ENCODE data around the gene ZNF672.

The ZNF672 gene

DNA sequence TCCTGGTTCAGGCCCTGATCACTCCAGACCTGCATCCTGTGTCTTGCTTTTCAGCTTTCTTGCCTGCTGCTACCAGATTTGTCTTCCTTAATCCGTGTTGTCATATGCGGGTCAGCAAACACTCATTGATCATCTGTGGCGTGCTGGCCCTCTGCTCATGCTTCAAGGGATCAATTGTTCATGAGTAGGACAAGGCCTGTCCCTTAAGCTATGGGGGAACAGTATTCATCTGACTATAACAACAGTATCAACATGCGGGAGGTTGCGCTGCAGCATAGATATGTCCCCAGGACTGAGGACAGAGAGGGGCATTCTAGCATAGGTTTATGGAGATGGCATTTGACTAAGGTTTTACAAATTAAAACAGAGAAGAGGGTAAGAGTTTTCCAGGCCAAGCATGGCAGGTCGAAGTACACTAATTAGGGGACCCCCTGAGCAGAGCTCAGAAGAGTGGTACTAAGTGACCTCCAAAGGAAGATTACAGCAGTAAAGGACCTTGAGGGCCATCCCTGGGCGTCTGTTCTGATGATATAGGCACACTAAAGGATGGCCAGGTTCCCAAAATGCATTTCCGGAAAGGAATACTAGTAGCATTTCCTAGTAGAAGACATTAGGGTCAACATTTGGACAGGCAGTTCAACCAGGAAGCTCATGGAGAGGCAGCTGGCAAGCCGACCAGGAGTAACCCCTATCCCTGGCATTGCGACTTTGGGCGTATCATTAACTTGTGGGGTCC is 811 bp upstream of the ZNF672 start:
- DNase-seq (ENCODE audit: low read depth) = no peak

DNA sequence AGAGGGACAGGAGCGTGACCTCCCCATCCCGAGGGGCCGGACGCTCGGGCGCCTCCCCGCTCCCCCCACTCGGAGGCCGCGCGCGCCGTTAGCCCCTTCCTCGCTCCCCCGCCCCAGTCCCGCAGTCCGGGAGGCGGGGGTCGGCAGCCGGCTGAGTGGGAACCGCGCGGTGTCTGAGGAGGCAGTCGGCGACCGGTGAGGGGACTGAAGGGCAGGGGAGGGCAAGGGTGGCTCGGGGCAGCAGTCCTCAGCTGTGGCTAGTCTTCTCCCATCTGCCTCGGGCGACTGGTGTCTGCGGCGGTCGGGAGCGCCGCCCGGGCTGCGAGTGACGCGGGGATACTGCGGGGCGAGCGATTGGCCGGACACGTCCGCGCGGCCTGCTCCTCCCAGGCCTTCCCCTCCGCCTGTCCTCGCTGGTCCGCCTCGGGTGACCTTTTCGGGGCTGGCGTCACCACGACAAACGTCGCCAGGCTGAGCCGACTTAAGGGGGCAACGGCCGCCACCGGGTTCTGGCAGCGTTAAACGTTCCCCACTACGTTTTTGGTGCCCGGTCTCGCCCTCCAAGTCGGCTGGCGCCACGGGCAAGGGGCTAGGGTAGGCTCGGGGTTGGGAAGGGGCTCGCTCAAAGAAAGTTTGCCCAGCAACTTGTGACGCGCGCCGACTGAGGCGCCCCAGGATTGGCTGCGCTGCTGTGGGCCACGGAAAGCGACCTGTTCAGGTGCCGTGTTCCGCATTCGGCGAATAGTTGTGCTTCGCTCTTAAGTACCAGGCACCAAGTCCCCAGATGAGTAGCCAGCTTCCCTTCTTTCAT is 538 bp downstream of the ZNF672 start:
- DNase-seq (ENCODE audit: low read depth) = peak; percentile 65

DNA sequence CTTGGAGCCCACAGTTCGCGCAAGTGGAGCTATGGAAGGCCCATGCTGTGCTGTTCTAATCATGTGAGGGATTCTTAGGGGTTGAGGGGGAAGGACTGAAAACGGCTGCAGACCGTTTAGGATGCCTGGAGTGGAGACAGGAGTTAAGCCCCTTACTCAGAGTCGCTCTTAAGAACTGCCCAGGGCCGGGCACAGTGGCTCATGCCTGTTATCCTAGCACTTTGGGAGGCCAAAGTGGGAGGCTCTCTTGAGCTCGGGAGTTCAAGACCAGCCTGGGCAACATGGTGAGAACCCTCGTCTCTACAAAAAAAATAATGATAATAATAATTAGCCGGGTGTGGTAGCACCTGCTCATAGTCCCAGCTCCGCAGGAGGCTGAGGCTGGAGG is 1.1 kb downstream of the ZNF672 start:
- no peak for DNase-seq (ENCODE audit: low read depth)

DNA sequence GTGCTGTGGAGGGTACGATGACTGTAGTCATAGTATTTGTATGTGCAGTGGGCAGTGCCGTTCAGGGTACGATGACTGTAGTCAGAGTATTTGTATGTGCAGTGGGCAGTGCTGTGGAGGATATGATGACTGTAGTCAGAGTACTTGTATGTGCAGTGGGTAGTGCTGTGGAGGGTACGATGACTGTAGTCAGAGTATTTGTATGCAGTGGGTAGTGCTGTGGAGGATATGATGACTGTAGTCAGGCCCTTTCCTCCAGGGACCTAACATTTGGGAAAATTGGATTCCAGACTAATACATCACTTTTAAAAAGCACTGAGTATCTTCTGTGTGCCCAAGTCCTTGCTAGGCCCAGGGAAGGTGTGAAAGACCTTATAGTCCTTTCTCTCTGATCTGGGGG is 2.9 kb downstream of the ZNF672 start:
- DNase-seq (ENCODE audit: low read depth) = no peak

DNA sequence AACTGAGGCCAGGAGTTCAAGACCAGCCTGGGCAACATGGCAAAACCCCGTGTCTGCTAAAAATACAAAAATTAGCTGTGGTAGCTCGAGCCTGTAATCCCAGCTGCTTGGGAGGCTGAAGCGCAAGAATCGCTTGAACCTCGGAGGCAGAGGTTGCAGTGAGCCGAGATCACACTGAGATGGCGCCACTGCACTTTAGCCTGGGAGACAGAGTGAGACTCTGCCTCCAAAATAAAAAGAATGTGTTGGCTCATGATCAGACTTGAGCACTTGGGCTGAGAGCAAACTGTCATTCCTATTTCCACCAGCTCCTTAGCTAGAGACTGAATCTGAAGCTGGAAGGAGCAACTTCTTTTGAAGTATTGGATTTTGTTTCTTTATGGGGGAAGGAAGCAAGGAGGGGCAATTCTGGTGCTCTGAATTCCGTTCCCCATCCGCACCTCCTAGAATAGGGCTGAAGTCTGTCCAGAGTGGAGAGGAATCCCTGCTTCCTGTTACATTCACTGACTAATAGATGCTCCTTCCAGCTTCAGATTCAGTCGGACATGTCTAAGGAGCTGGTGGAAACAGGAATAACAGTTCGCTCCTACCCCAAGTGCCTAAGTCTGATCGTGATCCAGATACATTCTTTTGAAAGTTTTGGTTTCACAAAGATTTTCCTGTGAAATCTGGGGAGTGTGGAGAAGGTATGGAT is 3.8 kb downstream of the ZNF672 start:
- DNase-seq (ENCODE audit: low read depth) = no peak

DNA sequence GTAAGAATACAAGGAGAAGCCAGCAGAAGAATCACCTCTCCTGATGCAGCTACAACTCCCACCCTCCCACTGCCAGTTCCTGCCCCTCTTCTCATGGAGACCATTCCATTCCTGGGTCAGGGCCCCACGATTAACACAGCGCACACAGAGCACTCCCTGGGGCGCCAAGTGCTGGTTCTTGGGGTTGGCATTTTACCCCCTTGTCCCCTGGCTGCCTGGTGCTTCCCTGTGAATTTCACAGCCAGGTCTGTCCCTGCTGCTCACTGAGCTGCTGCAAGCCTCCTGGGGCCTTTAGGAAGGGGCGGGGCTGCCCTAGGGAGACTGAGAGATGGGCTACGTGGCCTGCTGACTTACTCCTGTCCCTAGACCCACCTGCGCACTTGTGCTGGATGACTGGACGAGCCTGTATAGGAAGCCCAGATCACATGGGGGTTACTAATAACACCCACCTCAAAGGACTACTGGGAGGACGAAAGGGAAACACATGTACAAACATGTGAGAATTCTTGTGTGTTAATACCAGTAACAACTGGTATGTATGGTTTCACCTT is 4.8 kb downstream of the ZNF672 start:
- DNase-seq (ENCODE audit: low read depth) = no peak

DNA sequence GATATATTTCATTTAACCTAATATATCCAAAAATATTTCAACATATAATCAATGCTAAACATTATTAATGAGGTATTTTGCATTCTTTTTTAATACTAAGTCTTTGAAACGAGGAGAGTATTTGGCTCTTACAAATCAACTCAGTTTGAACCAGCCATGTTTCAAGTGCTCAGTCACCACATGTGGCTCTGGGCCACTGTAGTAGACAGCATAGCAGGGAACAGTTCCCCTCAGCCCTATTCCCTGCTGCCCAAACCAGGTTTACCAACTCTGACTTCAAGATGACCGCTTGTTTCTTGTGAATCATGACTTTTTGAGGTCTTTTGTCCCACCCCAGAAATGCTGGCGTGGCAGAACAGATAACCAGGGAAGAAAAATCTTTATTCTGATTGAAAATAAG is 5.7 kb downstream of the ZNF672 start:
- no peak for DNase-seq (ENCODE audit: low read depth)

DNA sequence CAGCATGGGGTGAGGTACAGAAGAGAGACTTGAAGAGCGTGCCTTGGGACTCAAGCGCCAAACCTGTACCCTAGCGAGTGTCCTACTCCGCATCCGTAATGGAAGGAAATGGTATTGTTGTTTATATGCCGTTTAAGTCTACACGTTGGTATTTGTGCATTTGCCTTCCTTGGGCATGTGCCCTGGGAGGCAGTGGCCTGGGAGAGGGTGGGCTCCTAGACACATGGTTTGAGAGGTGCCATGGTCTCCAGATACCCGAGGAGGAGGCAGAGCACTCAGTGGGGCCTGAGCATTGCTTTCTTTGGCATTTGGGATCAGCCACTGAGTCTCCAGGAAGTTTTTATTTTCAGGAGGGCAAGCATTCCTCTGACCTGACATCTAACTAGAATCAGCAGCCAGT is 6.5 kb downstream of the ZNF672 start:
- DNase-seq (ENCODE audit: low read depth) = no peak

DNA sequence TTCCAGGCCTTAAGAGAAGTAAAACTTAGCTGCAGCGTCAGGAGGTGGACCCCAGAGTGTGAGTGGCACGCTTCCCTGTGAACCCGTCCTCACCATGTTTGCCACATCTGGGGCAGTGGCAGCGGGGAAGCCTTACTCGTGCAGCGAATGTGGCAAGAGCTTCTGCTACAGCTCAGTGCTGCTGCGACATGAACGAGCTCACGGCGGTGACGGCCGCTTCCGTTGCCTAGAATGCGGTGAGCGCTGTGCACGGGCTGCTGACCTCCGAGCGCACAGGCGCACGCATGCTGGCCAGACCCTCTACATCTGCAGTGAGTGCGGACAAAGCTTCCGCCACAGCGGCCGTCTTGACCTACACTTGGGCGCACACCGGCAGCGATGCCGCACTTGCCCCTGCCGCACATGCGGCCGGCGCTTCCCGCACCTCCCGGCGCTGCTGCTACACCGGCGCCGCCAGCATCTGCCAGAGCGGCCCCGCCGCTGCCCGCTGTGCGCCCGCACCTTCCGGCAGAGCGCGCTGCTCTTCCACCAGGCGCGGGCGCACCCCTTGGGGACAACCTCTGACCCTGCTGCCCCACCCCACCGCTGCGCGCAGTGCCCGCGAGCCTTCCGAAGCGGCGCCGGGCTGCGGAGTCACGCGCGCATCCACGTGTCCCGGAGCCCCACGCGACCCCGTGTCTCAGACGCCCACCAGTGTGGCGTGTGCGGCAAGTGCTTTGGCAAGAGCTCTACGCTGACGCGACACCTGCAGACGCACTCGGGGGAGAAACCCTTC is 9.3 kb downstream of the ZNF672 start:
- DNase-seq (ENCODE audit: low read depth) = no peak

DNA sequence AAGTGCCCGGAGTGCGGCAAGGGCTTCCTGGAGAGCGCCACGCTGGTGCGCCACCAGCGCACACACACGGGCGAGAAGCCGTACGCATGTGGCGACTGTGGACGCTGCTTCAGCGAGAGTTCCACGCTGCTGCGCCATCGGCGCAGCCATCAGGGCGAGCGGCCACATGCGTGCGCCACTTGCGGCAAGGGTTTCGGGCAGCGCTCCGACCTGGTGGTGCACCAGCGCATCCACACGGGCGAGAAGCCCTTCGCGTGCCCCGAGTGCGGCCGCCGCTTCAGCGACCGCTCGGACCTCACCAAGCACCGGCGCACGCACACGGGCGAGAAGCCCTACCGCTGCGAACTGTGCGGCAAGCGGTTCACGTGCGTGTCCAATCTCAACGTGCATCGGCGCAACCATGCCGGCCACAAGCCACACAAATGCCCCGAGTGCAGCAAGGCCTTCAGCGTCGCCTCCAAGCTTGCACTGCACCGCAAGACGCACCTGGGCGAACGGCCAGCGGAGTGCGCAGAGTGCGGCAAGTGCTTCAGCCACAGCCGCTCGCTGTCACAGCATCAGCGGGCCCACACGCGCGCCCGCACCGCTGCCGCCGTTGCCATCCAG is 10.0 kb downstream of the ZNF672 start:
- no peak for DNase-seq (ENCODE audit: low read depth)

DNA sequence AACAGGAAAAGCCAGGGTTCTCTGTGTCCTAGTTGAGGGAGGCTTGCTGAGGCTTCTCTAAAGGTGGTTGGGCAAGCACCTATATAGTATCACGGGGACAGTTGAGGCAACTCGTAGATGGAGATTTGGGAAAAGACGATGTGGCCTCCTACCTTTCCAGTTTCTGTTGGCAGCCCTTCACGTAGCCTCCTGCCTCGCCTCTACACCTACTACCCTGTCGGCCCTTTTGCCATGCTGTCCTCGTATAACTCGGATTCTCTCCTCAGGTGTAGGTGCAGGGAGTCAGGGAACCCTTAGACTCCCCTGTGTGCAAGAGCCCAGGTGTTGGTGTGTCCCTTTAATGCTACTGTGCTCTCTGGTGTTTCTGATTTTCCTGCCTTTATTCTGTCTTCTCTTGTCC is 10.6 kb downstream of the ZNF672 start:
- no peak for DNase-seq (ENCODE audit: low read depth)

DNA sequence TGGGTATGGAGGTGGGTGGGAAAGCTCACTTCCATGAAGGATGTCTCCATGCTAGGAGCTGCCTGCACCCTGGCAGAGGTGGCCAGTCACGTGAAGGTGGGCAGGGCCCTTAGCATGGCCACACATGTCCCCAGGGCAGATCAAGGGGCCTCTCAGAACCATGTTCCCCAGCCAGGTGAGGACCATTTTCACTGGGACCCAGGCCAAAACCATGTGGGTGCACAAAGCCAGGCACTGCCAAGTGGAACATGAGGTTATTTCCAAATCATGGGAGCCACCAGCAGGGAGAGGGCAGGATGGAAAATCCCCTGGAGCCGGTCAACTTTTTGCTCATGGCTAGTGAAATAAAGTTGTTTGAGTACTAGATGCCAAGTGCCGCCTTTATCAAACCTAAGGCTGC is 11.1 kb downstream of the ZNF672 start:
- no peak for DNase-seq (ENCODE audit: low read depth)

DNA sequence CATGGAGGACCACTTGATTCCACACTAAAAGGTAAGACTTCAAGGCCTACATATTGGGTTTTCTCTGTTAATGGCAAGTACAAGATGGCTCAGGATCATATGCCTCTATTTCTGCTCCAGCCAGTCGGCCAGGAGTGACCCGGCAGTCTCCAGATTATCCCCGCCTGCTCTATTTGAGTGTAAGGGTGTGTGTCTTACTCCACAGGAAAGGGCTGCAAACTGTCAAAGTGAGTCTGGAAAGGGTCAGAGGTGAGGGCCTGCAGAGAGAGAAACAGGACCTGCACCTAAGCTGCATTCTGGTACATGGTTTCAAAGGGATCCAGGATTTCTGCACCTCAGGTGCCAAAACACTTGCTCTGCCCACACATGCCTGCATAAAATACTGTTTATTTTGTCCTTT is 11.6 kb downstream of the ZNF672 start:
- no peak for DNase-seq (ENCODE audit: low read depth)

DNA sequence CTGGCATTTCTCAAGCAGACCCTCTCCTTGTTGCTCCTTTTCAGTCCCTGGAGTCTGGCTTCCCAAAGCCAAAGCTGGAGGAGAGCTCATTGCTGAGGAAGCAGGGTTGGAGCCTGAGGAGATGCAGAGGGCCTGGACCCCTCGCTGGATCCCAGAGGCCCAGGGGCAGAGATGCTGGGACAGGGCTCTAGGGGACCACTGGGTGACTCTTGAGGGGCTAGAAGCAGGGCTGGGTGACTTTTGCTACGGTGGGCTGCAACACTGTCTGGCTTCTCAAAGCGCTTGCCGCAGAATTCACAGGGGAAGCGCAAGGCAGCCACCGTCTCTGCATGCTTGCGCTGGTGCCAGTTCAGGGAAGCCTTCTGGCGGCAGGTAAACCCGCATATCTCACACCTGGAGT is 12.1 kb downstream of the ZNF672 start:
- DNase-seq (ENCODE audit: low read depth) = no peak

DNA sequence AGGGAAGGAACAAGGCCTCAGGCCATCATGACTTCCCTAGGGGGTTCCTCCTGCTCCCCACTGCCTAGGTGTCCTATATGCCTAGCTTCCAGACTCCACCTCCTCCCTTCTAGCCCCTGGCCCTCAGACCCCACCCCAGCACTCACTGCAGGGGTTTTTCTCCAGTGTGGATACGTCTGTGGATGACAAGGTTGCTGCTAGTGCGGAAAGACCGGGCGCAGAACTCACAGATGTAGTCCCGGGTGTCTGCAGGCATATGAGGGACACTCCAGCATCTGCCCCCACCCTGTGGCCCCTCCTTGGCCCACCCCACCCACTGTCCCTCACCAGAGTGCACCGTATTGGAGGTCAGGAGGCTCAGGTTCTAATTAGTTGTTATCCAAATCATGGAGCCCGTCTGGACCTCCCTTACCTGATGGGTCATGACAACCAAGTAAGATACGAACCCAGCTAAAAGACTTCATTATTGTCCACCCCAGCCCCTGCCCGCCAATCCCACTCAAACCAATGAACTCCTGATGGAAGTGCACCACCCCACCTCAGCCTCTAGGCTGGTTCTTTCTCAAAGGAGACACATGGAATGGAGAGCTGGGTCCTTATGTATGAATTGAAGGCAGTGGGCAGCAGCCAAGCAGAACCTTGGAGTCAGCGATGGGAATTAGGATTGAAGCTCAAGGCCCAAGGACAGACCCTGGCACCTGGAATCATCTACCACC is 12.7 kb downstream of the ZNF672 start:
- DNase-seq (ENCODE audit: low read depth) = no peak

DNA sequence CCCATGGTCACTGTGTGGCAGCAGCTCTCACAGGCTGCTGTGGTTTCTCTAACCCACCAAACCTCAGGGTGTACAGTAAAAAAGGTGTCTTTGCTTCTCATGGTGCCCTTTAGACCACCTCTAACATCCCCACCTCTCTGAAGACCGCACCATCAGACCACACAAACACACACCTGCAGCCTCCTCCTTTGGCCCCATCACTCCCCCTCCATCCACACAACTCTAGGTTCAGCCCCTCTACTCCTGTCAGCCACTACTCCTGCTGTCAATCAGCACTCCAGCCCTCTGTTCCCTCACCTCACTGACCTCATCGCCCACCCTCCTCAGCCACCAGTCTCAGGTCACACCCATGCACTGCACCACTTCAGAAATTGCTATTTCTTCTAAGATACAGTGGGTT is 13.4 kb downstream of the ZNF672 start:
- DNase-seq (ENCODE audit: low read depth) = no peak

DNA sequence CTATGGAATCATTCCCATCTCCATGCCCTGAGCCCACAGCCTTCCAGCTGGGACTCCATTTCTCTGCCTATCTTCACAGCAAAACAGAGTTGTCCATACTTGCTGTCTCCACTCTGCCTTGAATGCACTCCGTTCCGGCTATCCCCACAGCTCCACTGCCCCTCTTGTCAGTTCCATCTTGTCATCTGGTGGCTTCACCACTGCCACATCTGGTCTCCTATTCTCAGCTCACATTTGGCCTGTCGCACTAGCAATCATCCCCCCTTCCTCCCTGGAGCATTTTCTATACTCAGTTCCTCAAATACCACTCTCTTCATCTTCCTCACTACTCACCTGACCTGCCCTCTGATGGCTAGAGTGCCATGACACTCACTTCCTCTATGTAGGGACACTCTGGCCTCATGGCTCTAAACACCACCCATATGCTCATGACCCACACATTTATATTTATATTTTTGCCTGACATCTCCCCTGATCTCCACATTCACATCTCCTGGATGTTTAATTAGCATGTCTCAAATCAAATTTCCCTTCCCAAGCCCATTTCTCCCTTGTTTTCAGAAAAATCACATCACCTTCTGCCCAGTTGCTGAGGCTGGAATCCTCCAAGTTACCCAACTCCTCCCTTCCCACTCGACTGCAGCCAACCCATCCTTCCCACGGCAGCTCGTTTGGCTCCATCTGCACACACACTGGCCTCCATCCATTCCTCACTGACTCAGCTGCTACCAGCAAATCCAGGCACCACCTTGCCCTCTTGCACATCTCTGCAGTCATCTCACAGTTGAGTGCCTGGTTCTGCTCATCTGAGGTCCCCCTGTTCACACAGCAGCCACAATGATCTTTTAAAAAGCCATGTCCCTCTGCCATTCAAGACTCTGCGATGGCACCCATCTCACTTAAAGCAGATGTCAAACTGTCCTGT is 14.7 kb downstream of the ZNF672 start:
- no peak for DNase-seq (ENCODE audit: low read depth)

DNA sequence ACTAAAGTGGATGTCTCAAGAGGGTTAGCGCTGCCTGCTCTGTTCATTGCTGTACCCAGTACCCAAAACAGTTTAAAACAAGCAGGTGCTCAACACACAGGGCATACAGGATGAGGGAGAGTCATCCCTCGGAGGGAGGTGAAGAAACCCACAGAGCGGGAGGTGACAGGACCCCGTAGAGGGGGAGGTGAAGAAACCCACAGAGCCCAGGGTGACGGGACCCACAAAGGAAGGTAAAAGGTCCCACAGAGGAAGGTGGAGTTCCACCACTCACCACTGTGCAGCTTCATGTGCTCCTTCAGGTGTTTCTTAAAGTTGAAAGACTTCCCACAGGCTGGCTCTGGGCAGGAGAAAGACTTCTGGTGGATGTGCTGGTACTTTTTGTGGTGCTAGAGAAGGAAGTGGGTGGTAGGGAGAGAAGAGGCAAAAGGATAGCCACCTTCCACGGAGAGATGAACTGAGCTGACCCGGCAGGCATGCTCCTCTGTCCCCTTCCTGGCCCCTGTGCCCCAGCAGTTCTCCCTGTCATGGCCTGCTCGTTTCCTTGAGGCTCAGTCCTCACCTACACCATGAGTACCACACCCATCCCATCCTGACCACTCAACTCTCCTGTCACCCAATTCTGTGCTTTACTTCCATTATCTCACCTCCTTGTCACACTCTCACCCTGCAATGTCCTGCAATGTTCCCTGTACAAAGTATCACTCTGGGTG is 15.8 kb downstream of the ZNF672 start:
- DNase-seq (ENCODE audit: low read depth) = no peak

DNA sequence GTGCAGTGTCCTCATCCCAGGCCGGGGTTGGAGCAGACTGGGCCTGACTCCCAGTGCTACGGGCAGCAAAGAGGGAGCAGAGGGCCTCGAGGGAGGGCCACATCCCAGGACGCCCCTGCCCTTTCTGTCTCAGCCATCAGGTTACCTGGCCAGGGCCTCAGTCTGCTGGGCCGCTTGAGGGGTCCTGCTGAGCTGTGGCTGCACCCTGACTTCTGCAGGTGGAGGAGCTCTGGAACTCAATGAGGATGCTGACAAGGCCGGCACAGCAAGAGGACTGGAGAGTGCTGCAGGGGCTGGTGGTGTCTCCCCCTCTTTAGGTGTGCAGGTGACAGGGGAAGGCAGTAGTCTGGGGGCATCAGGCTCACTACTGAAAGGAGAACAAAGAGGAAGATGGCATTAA is 17.6 kb downstream of the ZNF672 start:
- no peak for DNase-seq (ENCODE audit: low read depth)
